Ascending aorta (tissue), 2 donors: ENCODE data around the gene OR2T6. TPM values are rescaled to one million over a fixed set of nuclear protein-coding genes. Genes with fewer than 3 reads are reported as not detected.

Experiments
- DNase-seq, 2 donors: peaks; one replicate each; pipeline ENCODE4 v3.0.0-alpha.2; 2019; ENCODE audit warnings: low spot score in 2 of 2
- H3K27ac ChIP-seq, 2 donors: fragments of 200-600 bp; sonication (generic); one replicate each; pipeline ENCODE4 v1.5.1; 2016 to 2017; ENCODE audit warnings: mild to moderate bottlenecking in 1 of 2
- H3K27me3 ChIP-seq: fragments of 200-600 bp; sonication (generic); one replicate; pipeline ENCODE4 v1.5.1; 2017
- H3K36me3 ChIP-seq, 2 donors: fragments of 200-600 bp; sonication (generic); one replicate each; pipeline ENCODE4 v1.5.1; 2016
- H3K4me1 ChIP-seq, 2 donors: fragments of 200-600 bp; sonication (generic); one replicate each; pipeline ENCODE4 v1.5.1; 2016 to 2017; ENCODE audit warnings: mild to moderate bottlenecking in 1 of 2
- H3K4me3 ChIP-seq, 2 donors: fragments of 200-600 bp; sonication (generic); one replicate each; pipeline ENCODE4 v1.5.1; 2016 to 2017; ENCODE audit warnings: mild to moderate bottlenecking in 1 of 2
- H3K9me3 ChIP-seq, 2 donors: fragments of 200-600 bp; sonication (generic); one replicate each; pipeline ENCODE4 v1.5.1; 2016
- CTCF ChIP-seq, 3 experiments: fragments of 200-600 bp in 2 of 3; fragments of 450-650 bp in 1 of 3; sonication (generic) in 2 of 3; IDR thresholded peaks; one replicate each; pipeline ENCODE4 v1.5.1; 2016 to 2019; ENCODE audit warnings: antibody characterized with exemption in 3 of 3, mild to moderate bottlenecking in 1 of 3, moderate library complexity in 1 of 3
- intact Hi-C: fragments of 100-400 bp; cut with DNase I; formaldehyde crosslinking; loops from one replicate; pipeline ENCODE4 v1.15.1; 2023
- total RNA-seq: library from RNA; depleted of rRNA; stranded (reverse); fragments of >200 nt; gene quantifications from one replicate; pipeline ENCODE4 v1.1.0, GENCODE V29; 2016

The OR2T6 gene
- total RNA-seq, 1 donor from 2014 or later: not detected

- Histone ChIP-seq H3K4me3 (no peak overlapping the region), H3K27ac (no peak overlapping the region), H3K4me1 (no peaks in the 10 kb centered on the region), H3K27me3 (no peaks in the 10 kb centered on the region), H3K36me3 (no peaks in the 10 kb centered on the region), H3K9me3 (peaks cover 0 to 3% of the 10 kb centered on the region in 2 donors)
- intact Hi-C loops: no loop called here
- DNase-seq: no peak
- no peak for TF ChIP-seq CTCF (IDR thresholded peaks at IDR 0.05)
Measured at GRCh38 chr1:248366609-248367008, 8.9 kb upstream of the OR2T6 start.

GRCh38 chr1:248372394-248372793, 3.2 kb upstream of the OR2T6 start:
- no peak for DNase-seq
- intact Hi-C loops: no loop called here
- H3K27me3 ChIP-seq: no peaks in the 10 kb centered on the region
- H3K4me1 ChIP-seq: no peaks in the 10 kb centered on the region
- TF ChIP-seq CTCF (IDR thresholded peaks at IDR 0.05): no peak
- H3K36me3 ChIP-seq: no peaks in the 10 kb centered on the region
- H3K27ac ChIP-seq: no peak overlapping the region
- no peaks in the 10 kb centered on the region for H3K9me3 ChIP-seq
- no peak overlapping the region for H3K4me3 ChIP-seq

- intact Hi-C loops: no loop called here
- no peak for TF ChIP-seq CTCF (IDR thresholded peaks at IDR 0.05)
- no peaks in the 10 kb centered on the region for H3K9me3 ChIP-seq
- no peak overlapping the region for H3K27ac ChIP-seq
- DNase-seq: no peak
- H3K4me3 ChIP-seq: no peak overlapping the region
- H3K36me3 ChIP-seq: no peaks in the 10 kb centered on the region
- no peaks in the 10 kb centered on the region for H3K4me1 ChIP-seq
- H3K27me3 ChIP-seq: no peaks in the 10 kb centered on the region
Measured at GRCh38 chr1:248373761-248374160, 1.8 kb upstream of the OR2T6 start.

GRCh38 chr1:248376916-248377315, 1.4 kb downstream of the OR2T6 start:
- Histone ChIP-seq H3K27ac (no peak overlapping the region), H3K9me3 (no peaks in the 10 kb centered on the region), H3K4me1 (no peaks in the 10 kb centered on the region), H3K4me3 (no peak overlapping the region), H3K36me3 (no peaks in the 10 kb centered on the region), H3K27me3 (no peaks in the 10 kb centered on the region)
- TF ChIP-seq CTCF (IDR thresholded peaks at IDR 0.05): no peak
- intact Hi-C loops: no loop called here
- DNase-seq: no peak

GRCh38 chr1:248380854-248381253, 5.3 kb downstream of the OR2T6 start:
- no peak overlapping the region for H3K27ac ChIP-seq
- no peaks in the 10 kb centered on the region for H3K9me3 ChIP-seq
- intact Hi-C loops: no loop called here
- no peak for DNase-seq
- TF ChIP-seq CTCF (IDR thresholded peaks at IDR 0.05): no peak
- H3K36me3 ChIP-seq: no peaks in the 10 kb centered on the region
- no peak overlapping the region for H3K4me3 ChIP-seq
- H3K27me3 ChIP-seq: no peaks in the 10 kb centered on the region
- no peaks in the 10 kb centered on the region for H3K4me1 ChIP-seq

- no peak overlapping the region for H3K27ac ChIP-seq
- no peak for TF ChIP-seq CTCF (IDR thresholded peaks at IDR 0.05)
- H3K4me3 ChIP-seq: no peak overlapping the region
- no peaks in the 10 kb centered on the region for H3K36me3 ChIP-seq
- intact Hi-C loops: no loop called here
- DNase-seq: no peak
- no peaks in the 10 kb centered on the region for H3K27me3 ChIP-seq
- H3K9me3 ChIP-seq: no peaks in the 10 kb centered on the region
- no peaks in the 10 kb centered on the region for H3K4me1 ChIP-seq
Measured at GRCh38 chr1:248388426-248388825, 12.9 kb downstream of the OR2T6 start.
